ENCODE measurements around the gene COBL.

Gene COBL

DNA sequence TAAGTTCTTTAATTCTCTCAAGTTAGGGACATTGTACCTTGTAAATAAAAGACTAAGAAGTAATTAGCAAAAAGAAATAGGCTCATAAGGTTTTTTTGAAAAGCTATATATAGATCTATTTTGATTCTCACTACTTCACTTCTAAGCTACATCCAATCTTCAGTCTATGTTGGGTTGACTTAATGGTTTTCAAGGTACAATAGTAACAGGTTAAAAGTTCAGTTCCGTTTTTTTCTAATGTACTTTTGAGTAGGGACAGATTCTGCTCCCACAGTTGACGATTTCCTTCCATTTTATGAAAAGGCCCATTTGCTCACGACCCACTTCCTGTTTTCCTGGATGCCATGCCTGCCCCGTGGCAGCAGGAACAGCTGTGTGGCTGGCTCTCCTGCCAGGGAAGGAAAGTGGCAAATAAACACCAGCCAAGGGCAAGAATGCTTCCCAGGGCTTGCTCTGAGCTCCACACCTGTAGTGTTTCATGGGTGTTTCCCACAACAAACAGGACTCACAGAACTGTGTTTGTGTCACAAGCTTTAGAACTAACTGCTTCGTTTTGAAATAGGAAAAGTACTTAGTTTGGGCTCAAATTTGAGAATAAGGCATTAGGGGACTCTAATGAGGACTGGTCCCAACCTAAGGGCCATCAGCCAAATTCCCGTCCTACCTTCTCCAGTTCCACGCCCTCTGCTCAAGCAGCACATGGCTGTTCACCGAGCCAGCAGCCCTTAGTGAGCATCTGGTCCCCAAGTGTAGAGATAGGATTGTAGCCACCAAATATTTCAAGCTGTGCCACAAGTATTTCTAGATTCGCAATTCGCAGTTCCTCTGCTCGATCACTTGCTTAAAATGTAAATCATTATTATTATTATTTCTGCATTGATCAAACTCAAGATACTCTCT is 240.7 kb downstream of the COBL start:
- in situ Hi-C loops (cut with MboI; ENCODE audit: low pct_unique_long_range_greater_than_20kb, low sequenced_read_pairs, unreplicated experiment): no loop called here
- DNase-seq (ENCODE audit: low spot score): no peak
- no peak for TF ChIP-seq CTCF (IDR thresholded peaks at IDR 0.05; ENCODE audit: extremely low read depth, insufficient read depth, missing control alignments)

- in situ Hi-C loops (cut with MboI; ENCODE audit: low pct_unique_long_range_greater_than_20kb, low sequenced_read_pairs, unreplicated experiment): no loop called here
- DNase-seq (ENCODE audit: low spot score): no peak
- no peak for TF ChIP-seq CTCF (IDR thresholded peaks at IDR 0.05; ENCODE audit: extremely low read depth, insufficient read depth, missing control alignments)
Observed at GRCh38 chr7:51073171-51073570, 243.4 kb downstream of the COBL start.

GRCh38 chr7:51072281-51072680 is 244.3 kb downstream of the COBL start:
- DNase-seq (ENCODE audit: low spot score): no peak
- in situ Hi-C loops (cut with MboI; ENCODE audit: low pct_unique_long_range_greater_than_20kb, low sequenced_read_pairs, unreplicated experiment): no loop called here
- TF ChIP-seq CTCF (IDR thresholded peaks at IDR 0.05; ENCODE audit: extremely low read depth, insufficient read depth, missing control alignments): no peak

GRCh38 chr7:51071427-51071826 is 245.2 kb downstream of the COBL start:
- in situ Hi-C loops (cut with MboI; ENCODE audit: low pct_unique_long_range_greater_than_20kb, low sequenced_read_pairs, unreplicated experiment): no loop called here
- DNase-seq (ENCODE audit: low spot score): no peak
- TF ChIP-seq CTCF (IDR thresholded peaks at IDR 0.05; ENCODE audit: extremely low read depth, insufficient read depth, missing control alignments): no peak

DNA sequence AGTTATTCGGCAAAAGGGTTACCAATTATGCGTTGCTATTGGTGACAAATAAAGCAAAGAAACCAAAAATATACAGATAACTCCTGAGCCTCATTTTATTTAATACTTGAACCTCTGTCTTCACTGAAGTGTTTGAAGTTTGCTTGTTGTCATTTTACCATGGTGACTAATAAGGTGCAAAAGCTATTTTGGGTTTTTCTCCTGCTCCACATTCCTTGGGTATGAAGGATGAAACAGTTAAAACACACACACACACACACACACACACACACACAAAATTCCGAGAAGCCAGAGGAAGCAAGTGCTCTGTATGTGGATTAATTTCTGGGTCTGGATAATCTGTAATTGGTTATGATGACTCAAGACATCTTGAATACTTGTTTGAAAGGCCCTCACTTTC is 246.5 kb downstream of the COBL start:
- no peak for TF ChIP-seq CTCF (IDR thresholded peaks at IDR 0.05; ENCODE audit: extremely low read depth, insufficient read depth, missing control alignments)
- in situ Hi-C loops (cut with MboI; ENCODE audit: low pct_unique_long_range_greater_than_20kb, low sequenced_read_pairs, unreplicated experiment): no loop called here
- no peak for DNase-seq (ENCODE audit: low spot score)

GRCh38 chr7:51069411-51070083 is 247.1 kb downstream of the COBL start:
- in situ Hi-C loops (cut with MboI; ENCODE audit: low pct_unique_long_range_greater_than_20kb, low sequenced_read_pairs, unreplicated experiment): no loop called here
- no peak for DNase-seq (ENCODE audit: low spot score)
- no peak for TF ChIP-seq CTCF (IDR thresholded peaks at IDR 0.05; ENCODE audit: extremely low read depth, insufficient read depth, missing control alignments)
